Measurements from ENCODE around the gene CD22. TPM values are rescaled to one million over a fixed set of nuclear protein-coding genes. Genes with fewer than 3 reads are reported as not detected.

The CD22 gene
- total and polyA plus RNA-seq, 10 donors: 251 to 446 (median 362) TPM

DNA sequence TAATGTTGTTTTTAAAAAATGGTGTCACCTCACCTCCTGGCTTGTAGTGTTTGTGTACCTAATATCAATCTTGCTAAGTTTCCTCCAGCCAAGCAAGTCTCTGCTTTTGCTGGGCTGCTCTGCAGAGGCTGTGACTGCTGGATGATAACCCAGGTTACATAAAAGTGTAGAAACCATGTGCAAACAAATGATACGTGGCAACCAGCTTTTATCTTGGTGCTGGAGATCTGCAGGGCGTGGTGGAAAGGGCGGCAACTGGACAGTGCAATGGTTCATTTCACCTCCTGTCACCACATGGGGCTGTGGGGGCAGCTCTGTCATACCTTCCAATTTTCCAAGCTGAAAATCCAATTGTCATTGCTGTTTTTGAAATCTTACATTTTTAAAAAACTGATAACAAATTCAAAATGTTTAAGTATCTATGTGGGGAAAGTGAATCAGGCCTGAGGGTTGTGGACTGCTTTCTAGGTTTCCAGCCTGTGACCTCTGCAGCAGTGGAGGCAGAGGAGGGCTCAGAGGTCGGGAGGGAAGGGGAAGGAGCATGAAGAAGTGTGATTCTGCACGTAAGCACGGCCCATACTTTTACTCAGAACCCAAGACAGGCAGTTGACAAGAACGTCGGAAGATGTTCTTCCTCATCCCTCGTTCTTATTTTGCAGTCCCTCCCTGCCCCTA is 51.6 kb downstream of the CD22 start:
- intact Hi-C loops (cut with DNase I; ENCODE audit: low total_unique reads): no loop called here
- no peak for DNase-seq
- Histone ChIP-seq H3K9me3 (peaks cover 0 to 19% (median 10%) of the 10 kb centered on the region in 8 donors), H3K4me1 (peaks cover 0 to 19% (median 9%) of the 10 kb centered on the region in 6 donors), H3K27me3 (replicated peaks in 1 of 7) (peaks cover 0 to 17% (median 0%) of the 10 kb centered on the region in 7 donors), H3K27ac (no peak overlapping the region), H3K4me3 (no peak overlapping the region), H3K36me3 (no peaks in the 10 kb centered on the region)
- TF ChIP-seq, protein P1, sequence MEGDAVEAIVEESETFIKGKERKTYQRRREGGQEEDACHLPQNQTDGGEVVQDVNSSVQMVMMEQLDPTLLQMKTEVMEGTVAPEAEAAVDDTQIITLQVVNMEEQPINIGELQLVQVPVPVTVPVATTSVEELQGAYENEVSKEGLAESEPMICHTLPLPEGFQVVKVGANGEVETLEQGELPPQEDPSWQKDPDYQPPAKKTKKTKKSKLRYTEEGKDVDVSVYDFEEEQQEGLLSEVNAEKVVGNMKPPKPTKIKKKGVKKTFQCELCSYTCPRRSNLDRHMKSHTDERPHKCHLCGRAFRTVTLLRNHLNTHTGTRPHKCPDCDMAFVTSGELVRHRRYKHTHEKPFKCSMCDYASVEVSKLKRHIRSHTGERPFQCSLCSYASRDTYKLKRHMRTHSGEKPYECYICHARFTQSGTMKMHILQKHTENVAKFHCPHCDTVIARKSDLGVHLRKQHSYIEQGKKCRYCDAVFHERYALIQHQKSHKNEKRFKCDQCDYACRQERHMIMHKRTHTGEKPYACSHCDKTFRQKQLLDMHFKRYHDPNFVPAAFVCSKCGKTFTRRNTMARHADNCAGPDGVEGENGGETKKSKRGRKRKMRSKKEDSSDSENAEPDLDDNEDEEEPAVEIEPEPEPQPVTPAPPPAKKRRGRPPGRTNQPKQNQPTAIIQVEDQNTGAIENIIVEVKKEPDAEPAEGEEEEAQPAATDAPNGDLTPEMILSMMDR (IDR thresholded peaks at IDR 0.05 in 8 of 11, conservative IDR thresholded peaks at IDR 0.05 in 3 of 11): no peak
- no peak for TF ChIP-seq POLR2A (IDR thresholded peaks at IDR 0.05)
- 48 to 76% (median 64%) methylated on average over 9 of the region's 9 CpGs for WGBS, 5 donors

DNA sequence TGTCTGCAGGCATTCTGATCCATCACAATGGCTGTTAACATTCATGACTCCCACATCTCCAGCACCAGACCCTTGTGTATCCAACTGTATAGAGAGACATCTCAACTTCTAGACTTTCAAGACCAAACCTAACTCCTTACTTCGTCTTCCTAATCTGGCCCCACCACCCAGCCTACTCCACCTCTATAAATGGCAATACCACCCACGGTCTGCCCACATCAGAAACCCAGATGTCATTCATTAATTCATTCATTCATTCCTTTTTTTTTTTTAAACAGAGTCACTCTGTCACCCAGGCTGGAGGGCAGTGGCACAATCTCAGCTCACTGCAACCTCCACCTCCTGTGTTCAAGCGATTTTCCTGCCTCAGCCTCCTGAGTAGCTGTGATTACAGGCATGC is 52.3 kb downstream of the CD22 start:
- no peak for DNase-seq
- Histone ChIP-seq H3K4me1 (peaks cover 0 to 12% (median 7%) of the 10 kb centered on the region in 6 donors), H3K27ac (no peak overlapping the region), H3K4me3 (no peak overlapping the region), H3K36me3 (no peaks in the 10 kb centered on the region), H3K27me3 (replicated peaks in 1 of 7) (peaks cover 0 to 17% (median 0%) of the 10 kb centered on the region in 7 donors), H3K9me3 (peaks cover 0 to 26% (median 17%) of the 10 kb centered on the region in 8 donors)
- intact Hi-C loops (cut with DNase I; ENCODE audit: low total_unique reads): no loop called here
- WGBS, 5 donors: 49 to 74% (median 70%) methylated on average over 3 of the region's 3 CpGs
- TF ChIP-seq POLR2AphosphoS5 (IDR thresholded peaks at IDR 0.05) (no peak), POLR2A (IDR thresholded peaks at IDR 0.05) (no peak)
- TF ChIP-seq, protein P1 (IDR thresholded peaks at IDR 0.05 in 8 of 11, conservative IDR thresholded peaks at IDR 0.05 in 3 of 11): no peak

DNA sequence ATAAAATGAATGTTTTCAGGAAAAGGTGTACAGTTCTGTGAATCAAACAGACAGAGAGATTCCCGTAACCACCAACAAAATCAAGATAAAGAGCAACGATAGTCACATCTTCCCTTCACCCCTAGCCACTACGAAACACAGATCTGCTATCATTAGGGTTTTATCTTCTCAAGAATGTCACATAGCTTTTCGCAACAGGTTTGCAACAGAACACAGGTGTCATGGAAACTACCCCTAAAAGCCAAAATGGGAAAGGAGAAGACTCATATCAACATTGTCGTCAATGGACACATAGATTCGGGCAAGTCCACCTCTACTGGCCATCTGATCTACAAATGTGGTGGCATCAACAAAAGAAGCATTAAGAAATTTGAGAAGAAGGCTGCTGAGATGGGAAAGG is 52.9 kb downstream of the CD22 start:
- no peaks in the 10 kb centered on the region for H3K36me3 ChIP-seq
- intact Hi-C loops (cut with DNase I; ENCODE audit: low total_unique reads): no loop called here
- H3K4me1 ChIP-seq: peaks cover 0 to 6% (median 4%) of the 10 kb centered on the region in 6 donors
- no peak for DNase-seq
- peaks cover 0 to 17% (median 0%) of the 10 kb centered on the region in 7 donors for H3K27me3 ChIP-seq (replicated peaks in 1 of 7)
- no peak overlapping the region for H3K27ac ChIP-seq
- WGBS, 5 donors: 83 to 94% (median 88%) methylated on average over 6 of the region's 6 CpGs
- H3K9me3 ChIP-seq: peaks cover 0 to 32% (median 23%) of the 10 kb centered on the region in 8 donors
- H3K4me3 ChIP-seq: no peak overlapping the region
- no peak for TF ChIP-seq POLR2AphosphoS5 (IDR thresholded peaks at IDR 0.05)
- TF ChIP-seq POLR2A (IDR thresholded peaks at IDR 0.05): no peak
- TF ChIP-seq, protein P1 (IDR thresholded peaks at IDR 0.05 in 8 of 11, conservative IDR thresholded peaks at IDR 0.05 in 3 of 11): no peak

DNA sequence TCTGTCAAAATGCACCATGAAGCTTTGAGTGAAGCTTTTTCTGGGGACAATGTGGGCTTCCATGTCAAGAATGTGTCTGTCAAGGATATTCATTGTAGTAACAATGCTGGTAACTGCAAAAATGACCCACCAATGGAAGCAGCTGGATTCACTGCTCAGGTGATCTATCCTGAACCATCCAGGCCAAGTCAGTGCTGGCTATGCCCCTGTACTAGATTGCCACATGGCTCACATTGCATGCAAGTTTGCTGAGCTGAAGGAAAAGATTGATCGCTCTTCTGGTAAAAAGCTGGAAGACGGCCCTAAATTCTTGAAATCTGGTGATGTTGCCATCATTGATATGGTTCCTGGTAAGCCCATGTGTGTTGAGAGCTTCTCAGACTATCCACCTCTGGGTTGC is 54.5 kb downstream of the CD22 start:
- Histone ChIP-seq H3K27me3 (replicated peaks in 1 of 7) (peaks cover 0 to 17% (median 0%) of the 10 kb centered on the region in 7 donors), H3K9me3 (peaks cover 0 to 37% (median 24%) of the 10 kb centered on the region in 8 donors), H3K4me1 (no peaks in the 10 kb centered on the region), H3K27ac (no peak overlapping the region), H3K36me3 (no peaks in the 10 kb centered on the region), H3K4me3 (no peak overlapping the region)
- DNase-seq: no peak
- WGBS, 5 donors: 88 to 97% (median 95%) methylated on average over 2 of the region's 2 CpGs
- TF ChIP-seq POLR2A (IDR thresholded peaks at IDR 0.05) (no peak), POLR2AphosphoS5 (IDR thresholded peaks at IDR 0.05) (no peak)
- TF ChIP-seq, protein P1 (IDR thresholded peaks at IDR 0.05 in 8 of 11, conservative IDR thresholded peaks at IDR 0.05 in 3 of 11): no peak
- intact Hi-C loops (cut with DNase I; ENCODE audit: low total_unique reads): no loop called here
